H1 (cell line): ENCODE data around the gene IGF2R. TPM values are rescaled to one million over a fixed set of nuclear protein-coding genes. Genes with fewer than 3 reads are reported as not detected.

Experiments used
- CEBPB ChIP-seq: IDR thresholded peaks from 2 replicates; pipeline ENCODE4 v1.6.1; 2012; ENCODE audit warnings: low read depth, low read length
- RFX5 ChIP-seq: IDR thresholded peaks from 2 replicates; pipeline ENCODE4 v1.6.1; 2011; ENCODE audit warnings: low read depth, low read length, improper control_type of control experiment, borderline replicate concordance
- SIX5 ChIP-seq: IDR thresholded peaks from 2 replicates; pipeline ENCODE4 v1.6.1; 2011; ENCODE audit warnings: mild to moderate bottlenecking, low read depth, low read length
- polyA plus RNA-seq, 7 experiments: library from polyadenylated mRNA; depleted of rRNA in 3 of 7; stranded (reverse) in 5 of 7; unstranded in 2 of 7; fragments of >200 nt in 5 of 7; fragments of 200-250 nt in 2 of 7; gene quantifications; 1 replicate in 5 of 7; 2 replicates in 1 of 7; 4 replicates in 1 of 7; pipeline versions ENCODE4 v1.2.1 to v1.2.3, GENCODE V29; 2011 to 2013; ENCODE audit warnings: missing spikeins in 2 of 7, mixed read lengths in 2 of 7
- total RNA-seq: library from RNA; stranded (reverse); fragmentation: NEBNext Ultra II Directional; extraction: Animal tissue kit (Norgen Biotek cat#: 25700); gene quantifications from 2 replicates; pipeline ENCODE4 v1.2.1, GENCODE V29; 2021

IGF2R gene
- total and polyA plus RNA-seq, 2 of the 8 experiments (the other 6 are each of a cell fraction or from before 2014, with no cell fraction given), result 20.6 to 74.1 TPM

DNA sequence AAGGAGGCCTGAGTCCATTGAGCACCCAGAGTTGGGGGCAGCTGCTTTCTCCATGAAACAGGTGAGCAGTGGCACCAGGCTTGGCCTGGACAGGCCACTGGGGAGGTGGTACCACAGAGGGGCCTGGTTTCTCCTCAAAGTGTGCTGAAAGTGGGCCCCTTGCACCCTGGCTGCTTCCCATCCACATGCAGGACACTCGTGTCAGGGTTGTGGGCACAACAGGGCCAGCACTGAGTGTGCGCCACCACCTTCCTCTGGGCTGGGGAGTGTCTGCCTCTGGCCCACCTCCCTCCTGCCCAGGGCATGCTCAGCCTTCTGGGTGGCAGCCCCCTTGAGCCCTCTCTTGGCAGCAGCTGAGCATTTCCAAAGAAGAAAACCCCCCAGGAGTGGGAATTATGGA lies 147.5 kb downstream of the IGF2R start (continued):
- no peak for TF ChIP-seq SIX5
- TF ChIP-seq RFX5, result no peak
- TF ChIP-seq CEBPB, result no peak
